ENCODE measurements around the gene CP.

GRCh38 chr3:149267565-149267964 is 45.9 kb upstream of the CP start:
- TF ChIP-seq POLR2A (IDR thresholded peaks at IDR 0.05) (no peak), CTCF (IDR thresholded peaks at IDR 0.05) (no peak)
